ENCODE data around the gene LRRC56.

DNA sequence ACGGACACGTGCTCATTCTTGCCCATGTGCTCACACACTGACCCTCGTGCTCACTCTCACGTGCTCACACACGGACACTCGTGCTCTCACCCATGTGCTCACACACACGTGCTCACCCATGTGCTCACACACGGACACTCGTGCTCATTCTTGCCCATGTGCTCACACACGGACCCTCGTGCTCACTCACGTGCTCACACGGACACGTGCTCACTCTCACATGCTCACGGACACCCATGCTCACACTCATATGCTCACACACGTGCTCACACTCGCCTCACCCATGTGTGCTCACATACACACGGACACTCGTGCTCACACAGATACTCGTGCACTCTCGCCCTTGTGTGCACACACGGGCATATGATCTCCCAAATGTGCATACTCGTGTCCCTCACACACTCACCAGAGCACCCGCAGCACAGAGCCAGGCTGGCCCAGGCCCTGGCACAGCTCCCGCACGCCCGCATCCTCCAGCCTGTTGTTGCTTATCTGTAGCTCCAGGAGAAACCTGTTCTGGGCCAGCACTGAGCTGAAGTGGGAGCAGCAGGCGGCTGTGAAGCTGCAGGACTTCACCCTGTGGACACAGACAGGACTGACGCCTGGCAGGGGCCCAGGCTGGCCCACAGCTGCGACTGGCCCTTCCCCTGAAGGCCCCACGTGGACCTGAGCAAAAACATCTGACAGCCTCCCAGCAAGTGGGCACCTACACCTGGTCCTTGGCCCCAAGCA is 39.6 kb upstream of the LRRC56 start:
- TF ChIP-seq EZH2 (IDR thresholded peaks at IDR 0.05; ENCODE audit: insufficient read depth, poor library complexity, severe bottlenecking), result no peak
- no peak for TF ChIP-seq EZH2phosphoT487 (IDR thresholded peaks at IDR 0.05; ENCODE audit: insufficient read depth, low read depth)
